ENCODE measurements around the gene DPP6. TPM values are rescaled to one million over a fixed set of nuclear protein-coding genes. Genes with fewer than 3 reads are reported as not detected.

DPP6 gene
- total RNA-seq, 4 donors from 2014 or later, result 0.38 TPM; not detected in 2

DNA sequence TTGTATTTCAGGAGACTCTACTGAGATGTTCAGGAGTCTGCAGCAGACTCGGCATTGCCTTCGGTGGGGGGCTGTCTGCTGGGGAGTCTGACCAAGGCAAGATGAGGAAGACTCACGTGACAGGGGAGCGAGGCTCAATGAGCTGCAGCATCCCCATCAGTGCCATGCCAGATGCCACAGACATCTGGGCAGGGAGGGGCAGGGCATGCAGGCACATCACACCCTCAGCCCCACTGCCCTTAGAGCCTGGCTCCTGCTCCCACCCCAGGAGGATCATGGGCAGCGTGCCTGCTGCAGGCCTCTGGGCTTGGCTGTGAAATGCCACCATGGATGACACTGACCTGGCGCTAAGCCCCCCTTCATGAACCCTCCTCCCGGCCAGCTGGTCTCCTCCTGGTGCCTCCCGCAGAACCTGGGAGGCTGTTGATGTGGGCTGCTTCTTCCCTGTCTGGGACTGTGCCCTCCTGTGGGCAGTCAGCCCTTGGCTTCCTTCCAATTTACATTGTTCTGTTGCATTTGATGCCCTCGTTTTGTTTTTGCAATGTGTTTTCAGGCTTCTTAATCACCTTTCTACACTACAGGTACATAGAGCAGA is 715.7 kb downstream of the DPP6 start:
- no peaks in the 10 kb centered on the region for H3K36me3 ChIP-seq
- no peaks in the 10 kb centered on the region for H3K4me1 ChIP-seq
- no peak for TF ChIP-seq POLR2A (IDR thresholded peaks at IDR 0.05)
- TF ChIP-seq, protein P1, sequence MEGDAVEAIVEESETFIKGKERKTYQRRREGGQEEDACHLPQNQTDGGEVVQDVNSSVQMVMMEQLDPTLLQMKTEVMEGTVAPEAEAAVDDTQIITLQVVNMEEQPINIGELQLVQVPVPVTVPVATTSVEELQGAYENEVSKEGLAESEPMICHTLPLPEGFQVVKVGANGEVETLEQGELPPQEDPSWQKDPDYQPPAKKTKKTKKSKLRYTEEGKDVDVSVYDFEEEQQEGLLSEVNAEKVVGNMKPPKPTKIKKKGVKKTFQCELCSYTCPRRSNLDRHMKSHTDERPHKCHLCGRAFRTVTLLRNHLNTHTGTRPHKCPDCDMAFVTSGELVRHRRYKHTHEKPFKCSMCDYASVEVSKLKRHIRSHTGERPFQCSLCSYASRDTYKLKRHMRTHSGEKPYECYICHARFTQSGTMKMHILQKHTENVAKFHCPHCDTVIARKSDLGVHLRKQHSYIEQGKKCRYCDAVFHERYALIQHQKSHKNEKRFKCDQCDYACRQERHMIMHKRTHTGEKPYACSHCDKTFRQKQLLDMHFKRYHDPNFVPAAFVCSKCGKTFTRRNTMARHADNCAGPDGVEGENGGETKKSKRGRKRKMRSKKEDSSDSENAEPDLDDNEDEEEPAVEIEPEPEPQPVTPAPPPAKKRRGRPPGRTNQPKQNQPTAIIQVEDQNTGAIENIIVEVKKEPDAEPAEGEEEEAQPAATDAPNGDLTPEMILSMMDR (IDR thresholded peaks at IDR 0.05), result no peak
- no peak overlapping the region for H3K4me3 ChIP-seq
- H3K27me3 ChIP-seq, result no peaks in the 10 kb centered on the region
- DNase-seq, result no peak
- H3K27ac ChIP-seq, result no peak overlapping the region
- 49 to 70% methylated on average over 3 to 6 of the region's 9 CpGs for WGBS, 2 donors
- intact Hi-C loops (cut with DNase I), result no loop called here
- H3K9me3 ChIP-seq, result peaks cover 0 to 23% (median 0%) of the 10 kb centered on the region in 3 donors

DNA sequence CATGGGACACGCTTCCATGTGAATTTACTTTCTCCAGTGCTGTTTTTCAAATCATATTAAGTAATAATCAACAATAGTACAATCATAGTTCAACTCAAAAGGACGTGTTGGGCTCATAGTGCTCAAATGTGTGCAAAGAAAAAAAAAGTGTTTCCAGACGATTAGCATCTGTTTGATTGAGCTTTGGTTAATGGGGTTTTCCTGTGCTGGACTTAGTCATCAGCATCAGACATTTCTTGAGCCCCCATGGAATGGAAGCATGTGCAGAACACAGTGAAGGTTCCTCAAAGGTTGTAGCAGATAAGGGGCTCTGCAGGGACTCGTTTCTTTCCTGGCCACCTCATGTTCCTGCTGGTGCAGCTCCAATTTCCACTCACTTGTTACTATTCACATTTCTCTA is 716.8 kb downstream of the DPP6 start:
- intact Hi-C loops (cut with DNase I), result no loop called here
- TF ChIP-seq POLR2A (IDR thresholded peaks at IDR 0.05), result no peak
- TF ChIP-seq, protein P1 (IDR thresholded peaks at IDR 0.05), result no peak
- Histone ChIP-seq H3K9me3 (peaks cover 0 to 23% (median 0%) of the 10 kb centered on the region in 3 donors), H3K4me3 (no peak overlapping the region), H3K27ac (no peak overlapping the region), H3K36me3 (no peaks in the 10 kb centered on the region), H3K4me1 (no peaks in the 10 kb centered on the region), H3K27me3 (no peaks in the 10 kb centered on the region)
- DNase-seq, result no peak
- WGBS, 2 donors, result 31 to 33% methylated on average over 4 of the region's 4 CpGs

DNA sequence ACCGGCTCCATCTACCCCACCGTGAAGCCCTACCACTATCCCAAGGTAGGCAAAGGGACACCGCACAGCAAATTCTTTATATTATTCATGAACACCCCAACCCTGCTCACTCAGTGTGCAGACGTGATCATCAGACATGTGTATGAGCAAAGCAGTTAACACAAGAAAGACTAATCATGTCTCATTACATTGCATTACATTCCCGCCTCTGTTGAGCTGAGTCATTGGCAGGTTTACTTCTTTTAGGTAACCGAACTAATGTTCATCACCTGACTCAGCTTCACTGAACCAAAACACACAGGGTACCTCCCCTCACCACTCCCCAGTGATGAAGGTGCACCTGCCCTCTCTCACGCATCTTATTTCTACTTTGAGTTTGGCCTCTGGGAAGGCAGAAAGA is 717.3 kb downstream of the DPP6 start:
- DNase-seq, result no peak
- 77 to 91% methylated on average over 7 of the region's 7 CpGs for WGBS, 2 donors

DNA sequence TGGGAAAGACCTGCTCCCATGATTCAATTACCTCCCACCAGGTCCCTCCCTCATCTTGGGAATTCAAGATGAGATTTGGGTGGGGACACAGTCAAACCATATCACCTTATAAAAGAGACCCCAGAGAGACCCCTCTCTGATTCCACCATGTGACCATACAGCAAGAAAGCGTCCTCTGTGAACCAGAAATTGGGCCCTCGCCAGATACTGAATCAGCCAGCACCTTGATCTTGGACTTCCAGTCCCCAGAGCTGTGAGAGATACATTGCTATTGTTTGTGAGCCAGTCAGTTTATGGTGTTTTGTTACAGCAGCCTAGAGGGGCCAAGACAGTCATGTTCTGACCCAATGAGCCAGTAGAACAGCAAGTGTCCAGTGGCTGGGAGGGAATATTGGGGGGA is 718.2 kb downstream of the DPP6 start:
- no peaks in the 10 kb centered on the region for H3K27me3 ChIP-seq
- TF ChIP-seq, protein P1 (IDR thresholded peaks at IDR 0.05), result no peak
- no peak for TF ChIP-seq POLR2A (IDR thresholded peaks at IDR 0.05)
- H3K4me3 ChIP-seq, result no peak overlapping the region
- H3K36me3 ChIP-seq, result no peaks in the 10 kb centered on the region
- no peak overlapping the region for H3K27ac ChIP-seq
- no peaks in the 10 kb centered on the region for H3K4me1 ChIP-seq
- intact Hi-C loops (cut with DNase I), result no loop called here
- DNase-seq, result no peak
- peaks cover 0 to 23% (median 0%) of the 10 kb centered on the region in 3 donors for H3K9me3 ChIP-seq
- WGBS, 2 donors, result 55 to 56% methylated on average over 2 of the region's 2 CpGs

More for the DNA sequence above, 717.3 kb downstream of the DPP6 start:
- TF ChIP-seq, protein P1 (IDR thresholded peaks at IDR 0.05), result no peak
- TF ChIP-seq POLR2A (IDR thresholded peaks at IDR 0.05), result no peak
- no peaks in the 10 kb centered on the region for H3K27me3 ChIP-seq
- no peaks in the 10 kb centered on the region for H3K36me3 ChIP-seq
- intact Hi-C loops (cut with DNase I), result no loop called here
- H3K9me3 ChIP-seq, result peaks cover 0 to 23% (median 0%) of the 10 kb centered on the region in 3 donors
- H3K4me1 ChIP-seq, result no peaks in the 10 kb centered on the region
- H3K27ac ChIP-seq, result no peak overlapping the region
- H3K4me3 ChIP-seq, result no peak overlapping the region

DNA sequence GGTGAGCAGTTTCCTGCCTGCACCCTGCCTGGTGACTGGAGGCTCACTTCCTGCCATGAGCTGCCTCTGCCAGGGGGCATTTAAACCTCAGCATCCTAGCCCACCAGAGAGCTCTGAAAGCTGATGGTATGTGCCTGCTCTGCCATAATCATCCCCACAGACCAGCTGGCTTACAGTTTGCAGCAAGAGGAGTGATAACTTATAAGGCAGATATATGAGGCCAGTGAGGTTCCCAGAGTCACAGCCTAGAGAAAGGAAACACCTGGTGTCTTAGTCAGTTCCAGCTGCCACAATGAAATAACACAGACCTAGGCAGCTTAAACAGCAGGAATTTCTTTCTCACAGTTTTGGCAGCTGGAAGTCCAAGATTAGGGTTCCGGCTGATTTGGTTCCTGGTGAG is 718.8 kb downstream of the DPP6 start:
- H3K4me3 ChIP-seq, result no peak overlapping the region

More for the DNA sequence above, 718.8 kb downstream of the DPP6 start:
- H3K27ac ChIP-seq, result no peak overlapping the region
- no peak for DNase-seq
- H3K4me1 ChIP-seq, result no peaks in the 10 kb centered on the region
- H3K9me3 ChIP-seq, result peaks cover 0 to 23% (median 0%) of the 10 kb centered on the region in 3 donors
- intact Hi-C loops (cut with DNase I), result no loop called here
- no peaks in the 10 kb centered on the region for H3K27me3 ChIP-seq
- no peaks in the 10 kb centered on the region for H3K36me3 ChIP-seq
- TF ChIP-seq, protein P1 (IDR thresholded peaks at IDR 0.05), result no peak
- TF ChIP-seq POLR2A (IDR thresholded peaks at IDR 0.05), result no peak
- WGBS, 2 donors, result 40 to 73% methylated on average over 1 of the region's 1 CpG
